ENCODE results near the gene NAA16. TPM values are rescaled to one million over a fixed set of nuclear protein-coding genes. Genes with fewer than 3 reads are reported as not detected.
"Not testable (repeated sequence)": the region's sequence is repeated elsewhere in the genome, so short reads cannot be mapped to it uniquely, and the experiment has no call there.

The NAA16 gene
- total RNA-seq, 1 experiment from 2014 or later: 27.0 TPM

DNA sequence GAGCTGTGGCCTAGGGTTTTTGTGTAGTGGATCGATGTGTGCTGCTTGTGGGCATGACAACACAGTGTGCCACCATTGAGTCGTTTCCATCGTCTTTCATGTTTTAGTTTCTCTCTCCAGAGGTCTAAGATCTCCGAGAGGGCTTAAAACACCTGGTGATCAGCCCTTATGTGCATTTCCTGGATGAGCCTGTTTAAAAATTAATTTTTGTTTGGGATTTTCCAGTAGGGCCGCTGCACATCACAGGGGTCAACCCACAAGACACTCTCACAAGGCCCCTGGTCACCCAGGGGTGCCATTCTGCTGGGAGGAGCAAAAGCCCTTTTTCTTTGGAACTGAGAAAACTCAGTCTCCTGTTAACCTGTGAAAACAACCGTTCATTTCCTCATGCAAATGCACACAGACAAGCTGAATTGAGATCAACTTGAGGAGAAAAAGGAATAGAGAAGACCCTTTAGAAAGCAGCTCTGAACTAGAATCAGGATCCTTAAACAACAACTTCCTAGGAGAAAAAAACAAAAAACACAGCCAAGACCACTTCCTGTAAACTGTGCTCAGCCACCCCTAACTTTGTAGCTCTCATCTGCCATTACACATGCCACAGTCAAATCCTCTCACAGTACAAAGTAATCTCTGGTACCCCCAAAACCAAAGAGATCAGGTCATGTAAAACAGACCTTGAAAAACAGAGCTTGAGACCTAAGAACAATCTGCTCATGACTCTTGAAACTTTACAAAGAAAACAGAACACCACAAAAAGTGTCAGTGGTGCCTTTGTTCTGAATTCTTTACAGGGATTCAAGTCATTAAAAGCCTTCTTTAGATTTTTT, 39.4 kb upstream of the NAA16 start:
- DNase-seq: no peak
- Mint-ChIP-seq H3K9me3 (ENCODE audit: low read depth, unreplicated experiment) (no peaks in the 10 kb centered on the region), H3K27ac (ENCODE audit: unreplicated experiment) (no peak overlapping the region), H3K27me3 (ENCODE audit: unreplicated experiment) (no peaks in the 10 kb centered on the region), H3K4me1 (ENCODE audit: low read depth, unreplicated experiment) (peaks cover 11% of the 10 kb centered on the region), H3K36me3 (ENCODE audit: insufficient read depth, unreplicated experiment) (peaks cover 4% of the 10 kb centered on the region), H3K4me3 (ENCODE audit: low read depth, unreplicated experiment) (no peak overlapping the region)
- CTCF ChIA-PET: no interaction called here
- no TSS peak for BruUV-seq (replicated peaks)
- intact Hi-C loops (cut with micrococcal nuclease; ENCODE audit: unreplicated experiment): no loop called here
- no peak for TF ChIP-seq CTCF (IDR thresholded peaks at IDR 0.05; ENCODE audit: unreplicated experiment)

DNA sequence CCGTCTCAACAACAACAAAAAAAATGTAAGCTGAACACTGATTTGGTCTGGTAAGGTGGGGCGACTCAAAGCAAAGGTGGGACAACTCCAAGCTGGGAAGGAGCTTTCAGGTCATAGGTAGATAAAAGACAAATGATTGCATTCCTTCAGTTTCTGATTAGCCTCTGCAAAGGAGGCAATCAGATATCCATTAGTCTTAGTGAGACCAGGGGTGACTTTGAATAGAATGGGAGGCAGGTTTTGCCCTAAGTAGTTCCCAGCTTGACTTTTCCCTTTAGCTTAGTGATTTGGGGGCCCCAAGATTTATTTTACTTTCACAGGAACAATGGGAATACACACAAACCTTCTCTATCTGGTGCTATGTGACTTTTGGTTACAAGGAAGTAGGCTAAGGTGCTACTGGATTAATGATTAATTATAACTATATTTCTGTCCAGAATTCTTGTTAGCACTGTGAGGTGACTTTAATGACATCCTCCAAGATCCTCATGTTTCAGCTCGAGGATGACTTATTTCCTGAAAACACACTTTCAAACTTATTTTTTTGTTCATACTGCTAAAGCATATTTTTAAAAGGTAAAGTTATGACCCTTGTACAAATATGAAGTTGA, 37.1 kb upstream of the NAA16 start:
- Mint-ChIP-seq H3K27me3 (ENCODE audit: unreplicated experiment) (no peaks in the 10 kb centered on the region), H3K27ac (ENCODE audit: unreplicated experiment) (peak overlapping the region; percentile 44), H3K4me1 (ENCODE audit: low read depth, unreplicated experiment) (peaks cover 11% of the 10 kb centered on the region), H3K9me3 (ENCODE audit: low read depth, unreplicated experiment) (no peaks in the 10 kb centered on the region), H3K4me3 (ENCODE audit: low read depth, unreplicated experiment) (no peak overlapping the region), H3K36me3 (ENCODE audit: insufficient read depth, unreplicated experiment) (peaks cover 4% of the 10 kb centered on the region)
- CTCF ChIA-PET: no interaction called here
- no TSS peak for BruUV-seq (replicated peaks)
- no peak for DNase-seq
- no peak for TF ChIP-seq CTCF (IDR thresholded peaks at IDR 0.05; ENCODE audit: unreplicated experiment)
- intact Hi-C loops (cut with micrococcal nuclease; ENCODE audit: unreplicated experiment): no loop called here

DNA sequence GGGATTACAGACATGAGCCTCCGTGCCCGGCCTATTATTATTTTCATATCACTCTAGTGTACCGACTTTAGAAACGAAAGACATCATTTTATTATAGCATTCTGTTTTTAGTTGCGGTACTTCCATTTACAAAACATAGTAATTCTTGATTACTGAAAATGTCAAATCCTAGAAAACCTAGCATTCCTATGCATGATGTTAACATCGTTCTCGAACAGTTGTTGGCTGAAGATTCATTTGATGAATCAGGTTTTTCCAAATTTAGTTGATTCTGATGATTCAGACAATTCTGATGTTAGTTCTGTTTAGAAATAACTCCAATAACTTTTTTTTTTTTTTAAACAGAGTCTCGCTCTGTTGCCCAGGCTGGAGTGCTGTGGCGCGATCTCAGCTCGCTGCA, 36.2 kb upstream of the NAA16 start:
- Mint-ChIP-seq H3K36me3 (ENCODE audit: insufficient read depth, unreplicated experiment) (peaks cover 4% of the 10 kb centered on the region), H3K4me1 (ENCODE audit: low read depth, unreplicated experiment) (peaks cover 11% of the 10 kb centered on the region), H3K27me3 (ENCODE audit: unreplicated experiment) (no peaks in the 10 kb centered on the region), H3K27ac (ENCODE audit: unreplicated experiment) (no peak overlapping the region), H3K4me3 (ENCODE audit: low read depth, unreplicated experiment) (no peak overlapping the region), H3K9me3 (ENCODE audit: low read depth, unreplicated experiment) (no peaks in the 10 kb centered on the region)
- intact Hi-C loops (cut with micrococcal nuclease; ENCODE audit: unreplicated experiment): no loop called here
- no peak for DNase-seq
- CTCF ChIA-PET: no interaction called here
- no TSS peak for BruUV-seq (replicated peaks)
- no peak for TF ChIP-seq CTCF (IDR thresholded peaks at IDR 0.05; ENCODE audit: unreplicated experiment)

DNA sequence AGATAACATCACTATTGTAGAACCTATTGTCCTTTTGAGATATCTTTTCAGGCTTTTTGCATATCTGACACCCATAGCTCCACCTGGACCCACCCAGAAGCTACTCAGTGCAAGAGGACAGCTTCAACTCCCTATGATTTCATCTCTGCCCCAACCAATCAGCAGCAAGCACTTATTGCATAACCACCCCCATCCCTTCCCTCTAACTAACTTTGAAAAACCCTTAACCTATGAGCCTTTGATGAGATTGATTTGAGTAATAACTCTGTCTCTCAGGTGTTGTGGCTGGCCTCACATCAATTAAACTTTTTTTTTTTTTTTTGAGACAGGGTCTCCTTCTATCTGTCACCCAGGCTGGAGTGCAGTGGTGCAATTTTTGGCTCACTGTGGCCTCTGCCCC, 34.2 kb upstream of the NAA16 start:
- CTCF ChIA-PET: no interaction called here
- no peak overlapping the region for H3K27ac Mint-ChIP-seq (ENCODE audit: unreplicated experiment)
- H3K27me3 Mint-ChIP-seq (ENCODE audit: unreplicated experiment): no peaks in the 10 kb centered on the region
- intact Hi-C loops (cut with micrococcal nuclease; ENCODE audit: unreplicated experiment): no loop called here
- no peak overlapping the region for H3K4me3 Mint-ChIP-seq (ENCODE audit: low read depth, unreplicated experiment)
- BruUV-seq (replicated peaks): no TSS peak
- no peaks in the 10 kb centered on the region for H3K9me3 Mint-ChIP-seq (ENCODE audit: low read depth, unreplicated experiment)
- no peaks in the 10 kb centered on the region for H3K36me3 Mint-ChIP-seq (ENCODE audit: insufficient read depth, unreplicated experiment)
- TF ChIP-seq CTCF (IDR thresholded peaks at IDR 0.05; ENCODE audit: unreplicated experiment): no peak
- peaks cover 5% of the 10 kb centered on the region for H3K4me1 Mint-ChIP-seq (ENCODE audit: low read depth, unreplicated experiment)
- DNase-seq: no peak

GRCh38 chr13:41279156-41279555, 31.9 kb upstream of the NAA16 start:
- DNase-seq; BruUV-seq (replicated peaks); CTCF ChIA-PET; H3K36me3 Mint-ChIP-seq (ENCODE audit: insufficient read depth, unreplicated experiment); H3K27me3 Mint-ChIP-seq (ENCODE audit: unreplicated experiment); H3K9me3 Mint-ChIP-seq (ENCODE audit: low read depth, unreplicated experiment); H3K4me3 Mint-ChIP-seq (ENCODE audit: low read depth, unreplicated experiment); H3K27ac Mint-ChIP-seq (ENCODE audit: unreplicated experiment); intact Hi-C loops (cut with micrococcal nuclease; ENCODE audit: unreplicated experiment); H3K4me1 Mint-ChIP-seq (ENCODE audit: low read depth, unreplicated experiment): not testable (repeated sequence)

Data from Calu3 (cell line).